ENCODE results near the gene CACTIN. TPM values are rescaled to one million over a fixed set of nuclear protein-coding genes. Genes with fewer than 3 reads are reported as not detected.

The CACTIN gene
- polyA plus RNA-seq, 1 of the 3 experiments (the other 2 are of a cell fraction): 36.4 TPM

- no peaks in the 10 kb centered on the region for H3K9me2 ChIP-seq
- H3K36me3 ChIP-seq (replicated peaks in 1 of 2; ENCODE audit: control insufficient read depth in 1 of 2, insufficient read depth in 2 of 2, low read length in 1 of 2): peaks cover 0 to 15% of the 10 kb centered on the region in 2 experiments
- no peaks in the 10 kb centered on the region for H3K27me3 ChIP-seq (ENCODE audit: insufficient read depth)
- H3K9me3 ChIP-seq: no peaks in the 10 kb centered on the region
- H3K9ac ChIP-seq: no peak overlapping the region
- peaks cover 4% of the 10 kb centered on the region for H3F3A ChIP-seq (replicated peaks; ENCODE audit: insufficient read depth)
- TF ChIP-seq USF2 (IDR thresholded peaks at IDR 0.05; ENCODE audit: borderline replicate concordance, low read depth, low read length): no peak
- TF ChIP-seq SIN3A (IDR thresholded peaks at IDR 0.05; ENCODE audit: borderline replicate concordance, low read depth, low read length): no peak
- TF ChIP-seq REST (IDR thresholded peaks at IDR 0.05; ENCODE audit: low read depth, low read length): no peak
- no peak for TF ChIP-seq ZBTB33 (IDR thresholded peaks at IDR 0.05; ENCODE audit: borderline replicate concordance, low read depth)
- TF ChIP-seq FOSL2 (IDR thresholded peaks at IDR 0.05; ENCODE audit: borderline replicate concordance, low read depth): no peak
- no peak for TF ChIP-seq EZH2phosphoT487 (IDR thresholded peaks at IDR 0.05; ENCODE audit: borderline replicate concordance, low read depth)
- no peak for TF ChIP-seq POLR2AphosphoS5 (IDR thresholded peaks at IDR 0.05; ENCODE audit: low read depth, low read length)
- no peak for TF ChIP-seq TCF12 (IDR thresholded peaks at IDR 0.05)
- no peak for TF ChIP-seq PBX3 (IDR thresholded peaks at IDR 0.05)
- no peak for TF ChIP-seq CTCF (IDR thresholded peaks at IDR 0.05)
- TF ChIP-seq, protein P1, sequence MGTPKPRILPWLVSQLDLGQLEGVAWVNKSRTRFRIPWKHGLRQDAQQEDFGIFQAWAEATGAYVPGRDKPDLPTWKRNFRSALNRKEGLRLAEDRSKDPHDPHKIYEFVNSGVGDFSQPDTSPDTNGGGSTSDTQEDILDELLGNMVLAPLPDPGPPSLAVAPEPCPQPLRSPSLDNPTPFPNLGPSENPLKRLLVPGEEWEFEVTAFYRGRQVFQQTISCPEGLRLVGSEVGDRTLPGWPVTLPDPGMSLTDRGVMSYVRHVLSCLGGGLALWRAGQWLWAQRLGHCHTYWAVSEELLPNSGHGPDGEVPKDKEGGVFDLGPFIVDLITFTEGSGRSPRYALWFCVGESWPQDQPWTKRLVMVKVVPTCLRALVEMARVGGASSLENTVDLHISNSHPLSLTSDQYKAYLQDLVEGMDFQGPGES (IDR thresholded peaks at IDR 0.05; ENCODE audit: low read depth, low read length): no peak
- TF ChIP-seq SMC3 (IDR thresholded peaks at IDR 0.05; ENCODE audit: low read depth, low read length): no peak
- TF ChIP-seq TAF1 (IDR thresholded peaks at IDR 0.05; ENCODE audit: borderline replicate concordance, low read depth, low read length): no peak
- no peak for TF ChIP-seq GABPA (IDR thresholded peaks at IDR 0.05; ENCODE audit: low read depth)
- H3K79me2 ChIP-seq (ENCODE audit: insufficient read depth): peaks cover 38% of the 10 kb centered on the region
- ChIA-PET POLR2A (no interaction called here), CTCF (interaction anchor here (2.5 kb wide), 1 partner anchor 78 kb away, joined by 6 read pairs; no protein-coding TSS in a partner anchor)
- H3K4me3 ChIP-seq (ENCODE audit: low read depth in 2 of 2, low read length in 1 of 2): no peak overlapping the region
- H2AFZ ChIP-seq (ENCODE audit: low read depth): no peak overlapping the region
- 97% methylated on average over 27 of the region's 34 CpGs for WGBS (ENCODE audit: low lambda C conversion rate)
- H3K27ac ChIP-seq (ENCODE audit: low read depth in 2 of 2, low read length in 1 of 2): no peak overlapping the region
- peaks cover 8 to 11% of the 10 kb centered on the region in 2 experiments; a peak in 2 of 4 replicates for H3K4me1 ChIP-seq (ENCODE audit: control insufficient read depth in 1 of 2, insufficient read depth in 2 of 2, low read depth in 1 of 2, low read length in 1 of 2)
- DNase-seq: no peak
- H3K4me2 ChIP-seq: no peak overlapping the region
- H4K20me1 ChIP-seq (ENCODE audit: insufficient read depth): peaks cover 17% of the 10 kb centered on the region
Measured at GRCh38 chr19:3623716-3624115, 2.9 kb downstream of the CACTIN start.
